ENCODE results near the gene RHBDF2. TPM values are rescaled to one million over a fixed set of nuclear protein-coding genes. Genes with fewer than 3 reads are reported as not detected.
A peak's percentile ranks its signal among the peaks of the same experiment; 100 is the strongest.

RHBDF2 gene
- total and polyA plus RNA-seq, 8 donors: 7.5 to 61.7 (median 11.0) TPM

DNA sequence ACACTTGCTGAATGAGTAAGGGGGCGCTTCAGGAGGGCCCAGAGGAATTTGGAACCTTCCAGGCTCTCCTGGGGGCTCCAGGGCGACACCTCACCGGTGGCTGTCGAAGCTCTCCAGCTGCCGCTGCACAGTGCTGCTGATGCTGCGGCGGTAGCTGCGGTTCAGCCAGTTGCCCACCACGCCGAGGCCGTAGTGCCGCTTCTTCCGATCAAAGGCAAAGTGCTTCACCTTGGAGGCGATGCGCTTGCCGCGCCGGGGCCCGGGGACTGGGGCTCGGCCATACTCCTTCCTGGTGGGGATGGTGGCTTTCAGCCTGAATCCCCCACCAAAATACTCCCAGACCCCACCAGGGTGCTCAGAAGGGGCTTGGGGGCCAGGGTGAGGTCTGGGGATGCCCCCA is 24.5 kb downstream of the RHBDF2 start:
- no peaks in the 10 kb centered on the region for H3K27me3 ChIP-seq
- DNase-seq: no peak
- intact Hi-C loops (cut with DNase I): no loop called here
- H3K36me3 ChIP-seq: peaks cover 0 to 97% of the 10 kb centered on the region in 2 donors
- no peak for ATAC-seq
- no peaks in the 10 kb centered on the region for H3K9me3 ChIP-seq
- peaks cover 0 to 16% of the 10 kb centered on the region in 2 donors for H3K4me1 ChIP-seq
- H3K4me3 ChIP-seq: no peak overlapping the region
- H3K27ac ChIP-seq: no peak overlapping the region
- TF ChIP-seq, protein P1, sequence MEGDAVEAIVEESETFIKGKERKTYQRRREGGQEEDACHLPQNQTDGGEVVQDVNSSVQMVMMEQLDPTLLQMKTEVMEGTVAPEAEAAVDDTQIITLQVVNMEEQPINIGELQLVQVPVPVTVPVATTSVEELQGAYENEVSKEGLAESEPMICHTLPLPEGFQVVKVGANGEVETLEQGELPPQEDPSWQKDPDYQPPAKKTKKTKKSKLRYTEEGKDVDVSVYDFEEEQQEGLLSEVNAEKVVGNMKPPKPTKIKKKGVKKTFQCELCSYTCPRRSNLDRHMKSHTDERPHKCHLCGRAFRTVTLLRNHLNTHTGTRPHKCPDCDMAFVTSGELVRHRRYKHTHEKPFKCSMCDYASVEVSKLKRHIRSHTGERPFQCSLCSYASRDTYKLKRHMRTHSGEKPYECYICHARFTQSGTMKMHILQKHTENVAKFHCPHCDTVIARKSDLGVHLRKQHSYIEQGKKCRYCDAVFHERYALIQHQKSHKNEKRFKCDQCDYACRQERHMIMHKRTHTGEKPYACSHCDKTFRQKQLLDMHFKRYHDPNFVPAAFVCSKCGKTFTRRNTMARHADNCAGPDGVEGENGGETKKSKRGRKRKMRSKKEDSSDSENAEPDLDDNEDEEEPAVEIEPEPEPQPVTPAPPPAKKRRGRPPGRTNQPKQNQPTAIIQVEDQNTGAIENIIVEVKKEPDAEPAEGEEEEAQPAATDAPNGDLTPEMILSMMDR (IDR thresholded peaks at IDR 0.05): no peak

DNA sequence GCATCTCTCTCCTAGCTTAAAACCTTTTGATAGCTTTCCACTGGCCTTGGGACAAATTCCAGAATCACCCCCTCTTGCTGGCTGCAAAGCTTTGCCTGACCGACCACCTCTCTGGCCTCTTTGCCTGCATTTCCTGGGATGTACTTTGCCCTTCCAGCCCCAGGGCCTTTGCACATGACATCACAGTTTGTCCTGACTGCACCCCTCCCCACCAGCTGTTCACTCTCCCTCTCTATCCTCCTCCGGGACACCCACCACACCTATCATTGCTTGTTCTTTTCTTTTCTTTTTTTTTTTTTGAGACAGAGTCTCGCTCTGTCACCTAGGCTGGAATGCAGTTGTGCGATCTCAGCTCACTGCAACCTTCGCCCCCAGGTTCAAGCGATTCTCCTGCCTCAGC is 25.9 kb downstream of the RHBDF2 start:
- intact Hi-C loops (cut with DNase I): no loop called here
- Histone ChIP-seq H3K4me3 (no peak overlapping the region), H3K27ac (no peak overlapping the region), H3K4me1 (peaks cover 0 to 3% of the 10 kb centered on the region in 2 donors), H3K9me3 (no peaks in the 10 kb centered on the region), H3K27me3 (no peaks in the 10 kb centered on the region), H3K36me3 (peaks cover 0 to 98% of the 10 kb centered on the region in 2 donors)
- ATAC-seq (no peak), DNase-seq (no peak)
- TF ChIP-seq, protein P1 (IDR thresholded peaks at IDR 0.05): no peak

DNA sequence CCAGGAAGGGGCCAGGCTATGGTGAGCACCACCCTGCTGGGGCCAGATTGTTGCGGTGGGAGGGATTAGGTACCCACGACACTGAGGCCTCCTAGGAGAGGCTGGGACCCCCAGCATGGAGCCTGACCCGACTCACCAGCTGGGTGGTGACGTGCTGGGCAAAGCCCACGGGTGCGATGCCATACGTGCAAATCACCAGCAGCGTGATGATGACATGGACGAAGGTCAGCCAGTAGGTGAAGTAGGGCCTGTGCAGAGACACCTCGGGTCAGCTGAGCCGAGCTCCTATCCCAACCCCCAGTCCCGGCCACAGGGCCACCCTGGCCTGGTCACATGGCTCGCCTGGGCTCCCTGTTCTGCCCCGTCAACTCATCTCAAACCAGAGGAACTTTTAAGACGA is 26.3 kb downstream of the RHBDF2 start:
- no peak overlapping the region for H3K4me3 ChIP-seq
- H3K27me3 ChIP-seq: no peaks in the 10 kb centered on the region
- peak in 1 of 4 donors; percentile 70 for DNase-seq
- no peaks in the 10 kb centered on the region for H3K4me1 ChIP-seq
- ATAC-seq: no peak
- no peaks in the 10 kb centered on the region for H3K9me3 ChIP-seq
- intact Hi-C loops (cut with DNase I): no loop called here
- TF ChIP-seq, protein P1 (IDR thresholded peaks at IDR 0.05): no peak
- H3K36me3 ChIP-seq: peaks cover 0 to 99% of the 10 kb centered on the region in 2 donors
- H3K27ac ChIP-seq: no peak overlapping the region

DNA sequence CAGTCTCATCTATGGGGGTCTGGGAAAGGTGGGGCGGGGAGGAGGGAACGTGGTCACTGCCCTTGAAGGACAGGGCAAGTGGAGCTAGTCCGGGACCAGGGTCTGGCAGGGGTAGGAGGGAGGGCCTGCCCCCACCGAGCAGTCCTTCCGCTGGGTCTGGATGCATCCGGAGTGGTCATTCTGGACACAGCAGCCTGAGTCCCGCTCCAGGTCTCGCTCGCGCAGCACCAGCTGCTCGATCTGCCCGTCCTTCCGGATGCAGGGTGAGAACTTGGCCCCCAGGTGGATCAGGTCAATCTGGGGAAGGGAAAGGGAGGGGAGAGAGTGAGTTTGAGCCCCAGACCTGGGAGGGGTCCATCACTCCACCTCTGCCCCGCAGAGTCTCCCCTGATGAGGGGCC is 27.0 kb downstream of the RHBDF2 start:
- intact Hi-C loops (cut with DNase I): no loop called here

DNA sequence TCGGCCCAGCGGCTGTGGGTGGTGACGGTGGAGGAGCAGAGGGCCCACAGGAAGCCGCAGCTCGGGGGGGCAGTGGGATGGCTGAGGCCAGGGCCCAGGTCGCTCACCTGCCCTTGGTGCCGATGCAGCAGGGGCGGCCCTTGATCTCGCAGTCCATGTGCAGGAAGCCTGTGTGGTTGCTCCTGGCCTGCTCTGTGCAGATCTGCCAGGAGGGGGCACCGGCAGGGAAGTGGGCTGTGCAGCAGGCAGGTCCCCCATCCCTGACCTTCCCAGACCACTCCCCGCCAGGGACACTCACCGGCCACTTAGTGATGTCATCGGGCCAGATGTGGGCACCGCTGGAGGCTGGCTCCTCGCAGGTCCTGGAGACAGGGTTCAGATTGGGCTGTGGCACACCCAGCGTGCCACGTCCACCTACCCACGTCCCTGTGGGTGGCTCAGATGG is 27.7 kb downstream of the RHBDF2 start:
- intact Hi-C loops (cut with DNase I): no loop called here
- peaks cover 0 to 99% of the 10 kb centered on the region in 2 donors for H3K36me3 ChIP-seq
- H3K27ac ChIP-seq: no peak overlapping the region
- no peaks in the 10 kb centered on the region for H3K4me1 ChIP-seq
- peak; percentile 7 for ATAC-seq
- DNase-seq: peak in 1 of 4 donors; percentile 68
- no peaks in the 10 kb centered on the region for H3K27me3 ChIP-seq
- H3K9me3 ChIP-seq: no peaks in the 10 kb centered on the region
- TF ChIP-seq, protein P1 (IDR thresholded peaks at IDR 0.05): peak in 1 of 2 donors; percentile 34
- H3K4me3 ChIP-seq: no peak overlapping the region

More for the DNA sequence above, 27.0 kb downstream of the RHBDF2 start:
- Histone ChIP-seq H3K27me3 (no peaks in the 10 kb centered on the region), H3K4me1 (no peaks in the 10 kb centered on the region), H3K27ac (no peak overlapping the region), H3K9me3 (no peaks in the 10 kb centered on the region), H3K4me3 (no peak overlapping the region), H3K36me3 (peaks cover 0 to 100% of the 10 kb centered on the region in 2 donors)
- DNase-seq (peak in 1 of 4 donors; percentile 45), ATAC-seq (no peak)
- TF ChIP-seq, protein P1 (IDR thresholded peaks at IDR 0.05): no peak
